B cell (primary cell): ENCODE data around the gene RCSD1. TPM values are rescaled to one million over a fixed set of nuclear protein-coding genes. Genes with fewer than 3 reads are reported as not detected.

Experiments
- ATAC-seq: fragments of 200-7000 bp; cut with Tn5 transposase; one replicate; pipeline ENCODE4 v1.10.0; 2021; ENCODE audit warnings: low read depth, mild to moderate bottlenecking, moderate number of reproducible peaks, moderate library complexity
- CTCF ChIA-PET: fragments of 350-600 bp; sonication (Branson Sonifier 250); formaldehyde crosslinking; loops from one replicate; lab custom pipeline; 2021; ENCODE audit warnings: antibody characterized with exemption, inconsistent platforms; lab: Charles Lee
- POLR2A ChIA-PET: fragments of 350-600 bp; sonication (Branson Sonifier 250); formaldehyde crosslinking; loops from one replicate; lab custom pipeline; 2021; ENCODE audit warnings: antibody characterized with exemption; lab: Charles Lee
- DNase-seq: peaks from one replicate; pipeline ENCODE4 v3.0.0; 2013
- H2AFZ ChIP-seq: 2 replicates; pipeline ENCODE4 v1.6.1; 2012; ENCODE audit warnings: mild to moderate bottlenecking, low read depth, low read length; ENCODE audit not compliant: insufficient read depth, poor library complexity, severe bottlenecking
- H3K27ac ChIP-seq, 2 donors: 1 replicate in 1 of 2; 2 replicates in 1 of 2; pipeline ENCODE4 v1.5.1; 2012 to 2013; ENCODE audit warnings: low read length in 2 of 2, mild to moderate bottlenecking in 2 of 2, moderate library complexity in 1 of 2
- H3K27me3 ChIP-seq, 4 experiments: fragments of 200-600 bp in 1 of 4; sonication (generic) in 1 of 4; replicated peaks in 1 of 4; 1 replicate in 2 of 4; 2 replicates in 2 of 4; pipeline versions ENCODE4 v1.6.1 to v1.7.0; 2013 to 2016; ENCODE audit warnings: low read length in 3 of 4, mild to moderate bottlenecking in 2 of 4, mixed read lengths in 1 of 4, moderate library complexity in 1 of 4; ENCODE audit not compliant: insufficient read depth in 4 of 4, control insufficient read depth in 3 of 4; ENCODE audit errors: control extremely low read depth in 1 of 4
- H3K36me3 ChIP-seq, 2 experiments: replicated peaks in 1 of 2; 1 replicate in 1 of 2; 2 replicates in 1 of 2; pipeline versions ENCODE4 v1.6.1 to v1.7.1; 2013; ENCODE audit warnings: low read length in 1 of 2; ENCODE audit not compliant: insufficient read depth in 2 of 2, control insufficient read depth in 1 of 2; ENCODE audit errors: control extremely low read depth in 1 of 2, extremely low read depth in 1 of 2
- H3K4me1 ChIP-seq, 2 donors: fragments of 200-600 bp in 1 of 2; sonication (generic) in 1 of 2; 1 replicate in 1 of 2; 2 replicates in 1 of 2; pipeline versions ENCODE4 v1.5.1 to v1.6.1; 2013 to 2017; ENCODE audit warnings: low read length in 2 of 2; ENCODE audit not compliant: control insufficient read depth in 2 of 2, insufficient read depth in 2 of 2
- H3K4me2 ChIP-seq: replicated peaks from 2 replicates; pipeline ENCODE3; 2012; ENCODE audit warnings: mild to moderate bottlenecking, low read depth, low read length; ENCODE audit not compliant: poor library complexity, severe bottlenecking
- H3K4me3 ChIP-seq, 5 experiments: fragments of 200-600 bp in 1 of 5; sonication (generic) in 1 of 5; 1 replicate in 3 of 5; 2 replicates in 2 of 5; pipeline versions ENCODE4 v1.5.1 to v1.7.0; 2011 to 2016; ENCODE audit warnings: low read length in 4 of 5, mild to moderate bottlenecking in 4 of 5, low read depth in 2 of 5, control low read depth in 1 of 5, moderate library complexity in 1 of 5; ENCODE audit not compliant: insufficient read depth in 1 of 5; ENCODE audit errors: control extremely low read depth in 1 of 5, extremely low read depth in 1 of 5
- H3K79me2 ChIP-seq: fragments of 200-600 bp; sonication (generic); one replicate; pipeline ENCODE4 v1.6.0; 2016; ENCODE audit warnings: low read length; ENCODE audit not compliant: control insufficient read depth, insufficient read depth
- H3K9ac ChIP-seq: fragments of 200-600 bp; sonication (generic); 2 replicates; pipeline ENCODE4 v1.6.1; 2017; ENCODE audit warnings: mild to moderate bottlenecking, low read length, moderate library complexity
- H3K9me3 ChIP-seq, 3 donors: one replicate each; pipeline versions ENCODE4 v1.6.1 to v1.7.1; 2013; ENCODE audit warnings: low read length in 2 of 3; ENCODE audit not compliant: control insufficient read depth in 2 of 3, insufficient read depth in 1 of 3; ENCODE audit errors: control extremely low read depth in 1 of 3
- H4K20me1 ChIP-seq: 2 replicates; pipeline ENCODE4 v1.6.0; 2012; ENCODE audit warnings: mild to moderate bottlenecking, low read length; ENCODE audit not compliant: insufficient read depth, control insufficient read depth, poor library complexity, severe bottlenecking
- H3K27ac Mint-ChIP-seq: one replicate; pipeline ENCODE4 v1.8.0; 2021; ENCODE audit warnings: mixed read lengths
- H3K27me3 Mint-ChIP-seq: one replicate; pipeline ENCODE4 v1.8.0; 2021; ENCODE audit warnings: mixed read lengths
- H3K4me1 Mint-ChIP-seq: one replicate; pipeline ENCODE4 v1.8.0; 2021; ENCODE audit warnings: mixed read lengths
- H3K4me3 Mint-ChIP-seq: one replicate; pipeline ENCODE4 v1.8.0; 2021; ENCODE audit warnings: mixed read lengths
- H3K9me3 Mint-ChIP-seq: one replicate; pipeline ENCODE4 v1.8.0; 2022; ENCODE audit warnings: mixed read lengths; ENCODE audit not compliant: insufficient read depth
- CTCF ChIP-seq: fragments of 200-600 bp; IDR thresholded peaks from one replicate; pipeline ENCODE4 v1.8.0; 2022; ENCODE audit warnings: antibody characterized with exemption, mild to moderate bottlenecking
- EZH2 ChIP-seq: IDR thresholded peaks from 2 replicates; pipeline ENCODE4 v1.6.1; 2012; ENCODE audit warnings: borderline replicate concordance, low read depth, mild to moderate bottlenecking, moderate library complexity, low read length; ENCODE audit not compliant: insufficient read depth, poor library complexity, severe bottlenecking
- WGBS: methylation state at CpG from one replicate; pipeline ENCODE4 v1.1.5; 2013; ENCODE audit warnings: missing lambda C conversion rate; ENCODE audit not compliant: insufficient coverage; 5-methylcytosine and 5-hydroxymethylcytosine counted together
- intact Hi-C: fragments of 100-400 bp; cut with micrococcal nuclease; formaldehyde crosslinking; loops from one replicate; pipeline ENCODE4 v1.10.0; 2022
- polyA plus RNA-seq: library from polyadenylated mRNA; depleted of rRNA; stranded (reverse); fragments of >200 nt; gene quantifications from 2 replicates; pipeline ENCODE4 v1.2.3, GENCODE V29; 2012
- total RNA-seq, 2 donors: library from RNA; stranded (reverse); fragments of 120-200 nt in 1 of 2; gene quantifications; 1 replicate in 1 of 2; 2 replicates in 1 of 2; pipeline versions ENCODE4 v1.2.3 to v1.2.4, GENCODE V29; 2013 to 2022

Gene RCSD1
- total and polyA plus RNA-seq, 2 donors (not counting 1 experiment from before 2014, with no cell fraction given) = 129 to 525 TPM

GRCh38 chr1:167641786-167642500 is 11.9 kb downstream of the RCSD1 start:
- peaks cover 100% of the 10 kb centered on the region for H4K20me1 ChIP-seq
- no peak for ATAC-seq
- H3K27me3 ChIP-seq = no peaks in the 10 kb centered on the region
- H3K27ac ChIP-seq = peak overlapping the region in 1 of 2 donors; percentile 50
- intact Hi-C loops = no loop called here
- peaks cover 100% of the 10 kb centered on the region for H3K79me2 ChIP-seq
- WGBS = 73% methylated on average over 5 of the region's 7 CpGs
- TF ChIP-seq CTCF = no peak
- TF ChIP-seq EZH2 = no peak
- no peak for DNase-seq
- Mint-ChIP-seq H3K27me3 (no peaks in the 10 kb centered on the region), H3K4me1 (peaks cover 91% of the 10 kb centered on the region), H3K9me3 (no peaks in the 10 kb centered on the region), H3K4me3 (peak overlapping the region; percentile 5), H3K27ac (peak overlapping the region; percentile 28)
- H3K4me2 ChIP-seq = peak overlapping the region; percentile 6
- ChIA-PET POLR2A (no interaction called here), CTCF (interaction anchor here (4.8 kb wide), 1 partner anchor 41 kb away, joined by 26 read pairs; no protein-coding TSS in a partner anchor)
- H3K9ac ChIP-seq = peak overlapping the region; percentile 2
- no peaks in the 10 kb centered on the region for H3K9me3 ChIP-seq
- H3K36me3 ChIP-seq = peaks cover 4 to 78% of the 10 kb centered on the region in 2 experiments
- peaks cover 73 to 79% of the 10 kb centered on the region in 2 donors for H3K4me1 ChIP-seq
- no peak overlapping the region for H3K4me3 ChIP-seq
- H2AFZ ChIP-seq = no peak overlapping the region

- H3K4me3 Mint-ChIP-seq = peak overlapping the region; percentile 5
- CTCF ChIA-PET = interaction anchor here (4.8 kb wide), 1 partner anchor 42 kb away, joined by 26 read pairs; no protein-coding TSS in a partner anchor
- WGBS = 100% methylated on average over 1 of the region's 3 CpGs
- Histone ChIP-seq H2AFZ (no peak overlapping the region), H3K27me3 (no peaks in the 10 kb centered on the region), H4K20me1 (peaks cover 100% of the 10 kb centered on the region), H3K9ac (no peak overlapping the region), H3K27ac (peak overlapping the region in 1 of 2 donors; percentile 50), H3K79me2 (peaks cover 100% of the 10 kb centered on the region), H3K4me2 (peak overlapping the region; percentile 7), H3K36me3 (peaks cover 4 to 78% of the 10 kb centered on the region in 2 experiments), H3K4me3 (no peak overlapping the region), H3K9me3 (no peaks in the 10 kb centered on the region), H3K4me1 (peaks cover 67 to 79% of the 10 kb centered on the region in 2 donors)
- H3K27ac Mint-ChIP-seq = peak overlapping the region; percentile 28
- POLR2A ChIA-PET = no interaction called here
- intact Hi-C loops = no loop called here
- peaks cover 88% of the 10 kb centered on the region for H3K4me1 Mint-ChIP-seq
- H3K9me3 Mint-ChIP-seq = no peaks in the 10 kb centered on the region
- H3K27me3 Mint-ChIP-seq = no peaks in the 10 kb centered on the region
- ATAC-seq (no peak), DNase-seq (no peak)
- TF ChIP-seq CTCF = no peak
- no peak for TF ChIP-seq EZH2
Observed at GRCh38 chr1:167642501-167642826, 12.4 kb downstream of the RCSD1 start.
